Measurements from ENCODE around the gene SNX7. TPM values are rescaled to one million over a fixed set of nuclear protein-coding genes. Genes with fewer than 3 reads are reported as not detected.

The SNX7 gene
- total and polyA plus RNA-seq, 2 donors (not counting 3 experiments of a cell fraction or from before 2014, with no cell fraction given) = 22.4 to 37.9 TPM

- FAIRE-seq = no peak
- peaks cover 9% of the 10 kb centered on the region for H3K79me2 ChIP-seq (ENCODE audit: control insufficient read depth, insufficient read depth, low read length)
- no peak overlapping the region for H3K9ac ChIP-seq (replicated peaks; ENCODE audit: extremely low read depth, insufficient read depth, low read length)
- no peaks in the 10 kb centered on the region for H3K9me3 ChIP-seq (replicated peaks; ENCODE audit: control insufficient read depth, insufficient read depth, low read length)
- H2AFZ ChIP-seq (ENCODE audit: low read depth, low read length) = no peak overlapping the region
- no peaks in the 10 kb centered on the region for H3K4me1 ChIP-seq (ENCODE audit: control insufficient read depth, extremely low read depth, insufficient read depth, low read length)
- H3K36me3 ChIP-seq (ENCODE audit: control insufficient read depth in 2 of 2, extremely low read depth in 1 of 2, insufficient read depth in 2 of 2, low read length in 2 of 2) = no peaks in the 10 kb centered on the region
- intact Hi-C loops (cut with micrococcal nuclease) = no loop called here
- BruUV-seq (replicated peaks) = no TSS peak
- CTCF ChIA-PET = no interaction called here
- dilution Hi-C loops (cut with MboI; ENCODE audit: extremely low pct_ligation_motif_present, low sequenced_read_pairs) = no loop called here
- no peak overlapping the region for H3K27ac ChIP-seq (ENCODE audit: insufficient read depth, low read depth, low read length)
- no peak for TF ChIP-seq GATA2 (IDR thresholded peaks at IDR 0.05; ENCODE audit: insufficient read depth, insufficient read length, low read depth, low read length)
- TF ChIP-seq POLR2AphosphoS5 (IDR thresholded peaks at IDR 0.05; ENCODE audit: insufficient read depth, low read depth, low read length) = no peak
- no peak for TF ChIP-seq CTCF (IDR thresholded peaks at IDR 0.05; ENCODE audit: extremely low read depth in 1 of 2, insufficient read depth in 1 of 2, low read depth in 1 of 2, low read length in 2 of 2)
- TF ChIP-seq FOS (IDR thresholded peaks at IDR 0.05; ENCODE audit: borderline replicate concordance, insufficient read depth, low read length) = no peak
- no peak for TF ChIP-seq MYC (IDR thresholded peaks at IDR 0.05; ENCODE audit: low read depth, low read length)
- H3K27me3 ChIP-seq (ENCODE audit: control insufficient read depth in 2 of 2, insufficient read depth in 2 of 2, low read length in 2 of 2) = no peaks in the 10 kb centered on the region
- no peak overlapping the region for H3K4me3 ChIP-seq (replicated peaks in 1 of 3; ENCODE audit: insufficient read depth in 1 of 3, low read depth in 1 of 3, low read length in 3 of 3)
- POLR2A ChIA-PET = no interaction called here
- DNase-seq (ENCODE audit: low read depth, low spot score) = no peak
- no peak overlapping the region for H3K4me2 ChIP-seq (ENCODE audit: insufficient read depth, low read length)
- H4K20me1 ChIP-seq (replicated peaks; ENCODE audit: control insufficient read depth, extremely low read depth, insufficient read depth, low read length) = no peaks in the 10 kb centered on the region
- H3K9me1 ChIP-seq (replicated peaks; ENCODE audit: control insufficient read depth, extremely low read depth, insufficient read depth, low read length) = peaks cover under 1% of the 10 kb centered on the region
These were observed 13.8 kb downstream of the SNX7 start for GRCh38 chr1:98675282-98675681.

- no TSS peak for BruUV-seq (replicated peaks)
- TF ChIP-seq POLR2AphosphoS5 (IDR thresholded peaks at IDR 0.05; ENCODE audit: insufficient read depth, low read depth, low read length) (no peak), MYC (IDR thresholded peaks at IDR 0.05; ENCODE audit: low read depth, low read length) (no peak), FOS (IDR thresholded peaks at IDR 0.05; ENCODE audit: borderline replicate concordance, insufficient read depth, low read length) (no peak), GATA2 (IDR thresholded peaks at IDR 0.05; ENCODE audit: insufficient read depth, insufficient read length, low read depth, low read length) (no peak), MAX (IDR thresholded peaks at IDR 0.05; ENCODE audit: insufficient read depth, insufficient read length) (no peak)
- no peak overlapping the region for H3K4me2 ChIP-seq (ENCODE audit: insufficient read depth, low read length)
- H2AFZ ChIP-seq (ENCODE audit: low read depth, low read length) = no peak overlapping the region
- H3K9me1 ChIP-seq (replicated peaks; ENCODE audit: control insufficient read depth, extremely low read depth, insufficient read depth, low read length) = no peaks in the 10 kb centered on the region
- no peaks in the 10 kb centered on the region for H3K27me3 ChIP-seq (ENCODE audit: control insufficient read depth in 2 of 2, insufficient read depth in 2 of 2, low read length in 2 of 2)
- H3K4me3 ChIP-seq (replicated peaks in 1 of 3; ENCODE audit: insufficient read depth in 1 of 3, low read depth in 1 of 3, low read length in 3 of 3) = no peak overlapping the region
- POLR2A ChIA-PET = no interaction called here
- intact Hi-C loops (cut with micrococcal nuclease) = no loop called here
- no peak overlapping the region for H3K9ac ChIP-seq (replicated peaks; ENCODE audit: extremely low read depth, insufficient read depth, low read length)
- DNase-seq (ENCODE audit: low read depth, low spot score) (no peak), FAIRE-seq (no peak)
- H3K79me2 ChIP-seq (ENCODE audit: control insufficient read depth, insufficient read depth, low read length) = peaks cover 5% of the 10 kb centered on the region
- H3K27ac ChIP-seq (ENCODE audit: insufficient read depth, low read depth, low read length) = no peak overlapping the region
- H3K4me1 ChIP-seq (ENCODE audit: control insufficient read depth, extremely low read depth, insufficient read depth, low read length) = no peaks in the 10 kb centered on the region
- H3K36me3 ChIP-seq (ENCODE audit: control insufficient read depth in 2 of 2, extremely low read depth in 1 of 2, insufficient read depth in 2 of 2, low read length in 2 of 2) = no peaks in the 10 kb centered on the region
- CTCF ChIA-PET = no interaction called here
- dilution Hi-C loops (cut with MboI; ENCODE audit: extremely low pct_ligation_motif_present, low sequenced_read_pairs) = no loop called here
- no peaks in the 10 kb centered on the region for H4K20me1 ChIP-seq (replicated peaks; ENCODE audit: control insufficient read depth, extremely low read depth, insufficient read depth, low read length)
- no peaks in the 10 kb centered on the region for H3K9me3 ChIP-seq (replicated peaks; ENCODE audit: control insufficient read depth, insufficient read depth, low read length)
These were observed 15.8 kb downstream of the SNX7 start for GRCh38 chr1:98677288-98677687.
